Panc1 (cell line): ENCODE measurements around the gene LPP. TPM values are rescaled to one million over a fixed set of nuclear protein-coding genes. Genes with fewer than 3 reads are reported as not detected.
"Not testable (repeated sequence)": the region's sequence is repeated elsewhere in the genome, so short reads cannot be mapped to it uniquely, and the experiment has no call there.

Source experiments
- ATAC-seq: fragments of 200-7000 bp; cut with Tn5 transposase; 2 replicates; pipeline ENCODE4 v1.9.1; 2020; ENCODE audit warnings: mild to moderate bottlenecking, moderate library complexity
- BruUV-seq: library from RNA; stranded (reverse); fragments of 400-500 nt; replicated peaks from 2 replicates; lab custom pipeline; 2021; lab: Mats Ljungman, UMichigan
- CTCF ChIA-PET: fragments of 300-600 bp; sonication (Branson Sonifier 250); formaldehyde crosslinking; loops from one replicate; lab custom pipeline; 2022; ENCODE audit warnings: antibody characterized with exemption; lab: Charles Lee
- POLR2A ChIA-PET: fragments of 300-600 bp; sonication (Branson Sonifier 250); formaldehyde crosslinking; loops from one replicate; lab custom pipeline; 2022; ENCODE audit warnings: antibody characterized with exemption; lab: Charles Lee
- DNase-seq: peaks from one replicate; pipeline ENCODE4 v3.0.0-alpha.2; 2010; ENCODE audit warnings: low read depth, low spot score
- H3K27ac ChIP-seq: 2 replicates; pipeline ENCODE4 v1.5.1; 2011; ENCODE audit warnings: mild to moderate bottlenecking, low read length, inconsistent platforms
- H3K27me3 ChIP-seq: fragments of 200-500 bp; sonication (Bioruptor generic); 2 replicates; pipeline ENCODE4 v1.6.0; 2014; ENCODE audit warnings: low read length, inconsistent platforms; ENCODE audit not compliant: control insufficient read depth, insufficient read depth
- H3K36me3 ChIP-seq: fragments of 200-500 bp; sonication (Bioruptor generic); 2 replicates; pipeline ENCODE4 v1.5.1; 2014; ENCODE audit warnings: inconsistent platforms, mild to moderate bottlenecking, low read length, moderate library complexity; ENCODE audit not compliant: control insufficient read depth, insufficient read depth
- H3K4me1 ChIP-seq: 2 replicates; pipeline ENCODE4 v1.5.1; 2011; ENCODE audit warnings: inconsistent platforms, mild to moderate bottlenecking, low read length, moderate library complexity; ENCODE audit not compliant: control insufficient read depth, insufficient read depth
- H3K4me3 ChIP-seq, 2 experiments: 2 replicates each; pipeline ENCODE4 v1.5.1; 2011 to 2012; ENCODE audit warnings: low read depth in 2 of 2, low read length in 2 of 2, mild to moderate bottlenecking in 2 of 2, inconsistent platforms in 1 of 2, moderate library complexity in 1 of 2
- H3K9me3 ChIP-seq: fragments of 200-500 bp; sonication (Bioruptor generic); 2 replicates; pipeline ENCODE4 v1.5.1; 2014; ENCODE audit warnings: low read depth, mild to moderate bottlenecking, inconsistent platforms, low read length, moderate library complexity; ENCODE audit not compliant: control insufficient read depth, insufficient read depth
- CTCF ChIP-seq: fragments of 450-650 bp; IDR thresholded peaks from 2 replicates; pipeline ENCODE4 v1.5.1; 2017; ENCODE audit warnings: mild to moderate bottlenecking
- POLR2AphosphoS5 ChIP-seq: IDR thresholded peaks from 2 replicates; pipeline ENCODE4 v1.6.1; 2012; ENCODE audit warnings: mild to moderate bottlenecking, low read depth, low read length, moderate library complexity
- SIN3A ChIP-seq: IDR thresholded peaks from 2 replicates; pipeline ENCODE4 v1.6.1; 2012; ENCODE audit warnings: low read depth, mild to moderate bottlenecking, low read length, moderate library complexity, borderline replicate concordance; ENCODE audit not compliant: insufficient read depth
- TCF7L2 ChIP-seq: IDR thresholded peaks from 2 replicates; pipeline ENCODE4 v1.6.1; 2011; ENCODE audit warnings: mild to moderate bottlenecking, low read depth, low read length, inconsistent platforms
- in situ Hi-C: cut with HindIII; loops from 2 replicates; pipeline ENCODE4 v1.10.0; 2016; ENCODE audit warnings: low sequenced_read_pairs, low pct_unique_long_range_greater_than_20kb
- intact Hi-C: fragments of 100-400 bp; cut with micrococcal nuclease; formaldehyde crosslinking; loops from one replicate; pipeline ENCODE4 v1.10.0; 2022; ENCODE audit not compliant: unreplicated experiment
- total RNA-seq: library from RNA; stranded (reverse); gene quantifications from one replicate; pipeline ENCODE4 v1.2.1, GENCODE V29; 2021; ENCODE audit not compliant: unreplicated experiment
- TF ChIP-seq, protein P1 (sequence below), 2 experiments: IDR thresholded peaks; 2 replicates each; pipeline ENCODE4 v1.6.1; 2011 to 2012; ENCODE audit warnings: low read depth in 2 of 2, control low read depth in 1 of 2, low read length in 1 of 2, mild to moderate bottlenecking in 1 of 2, moderate library complexity in 1 of 2; ENCODE audit not compliant: insufficient read depth in 1 of 2

LPP gene
- total RNA-seq, 1 experiment from 2014 or later, result 90.0 TPM

DNA sequence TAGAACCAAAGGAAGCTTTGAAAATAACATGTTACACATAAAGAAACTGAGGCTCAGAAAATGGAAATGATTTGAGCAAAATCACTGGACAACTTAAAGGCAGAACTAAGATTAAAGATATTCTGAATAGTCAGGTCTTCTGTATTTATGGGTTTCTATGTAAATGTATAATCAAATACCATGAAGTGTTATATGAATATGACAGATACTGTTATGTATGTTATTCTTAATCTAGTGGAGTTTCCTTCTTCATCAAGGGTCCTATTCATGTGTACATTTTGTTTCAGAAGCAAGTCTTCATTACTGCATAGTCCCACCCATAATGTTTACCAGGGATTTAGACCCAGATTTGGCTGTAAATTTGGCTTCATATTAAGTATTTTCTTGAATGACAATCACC lies 547.0 kb downstream of the LPP start:
- H3K27me3 ChIP-seq, result no peaks in the 10 kb centered on the region
- CTCF ChIA-PET, result no interaction called here
- no peaks in the 10 kb centered on the region for H3K4me1 ChIP-seq
- no peaks in the 10 kb centered on the region for H3K9me3 ChIP-seq
- in situ Hi-C loops (no loop called here), intact Hi-C loops (no loop called here)
- POLR2A ChIA-PET, result no interaction called here
- DNase-seq (no peak), ATAC-seq (no peak)
- no peaks in the 10 kb centered on the region for H3K36me3 ChIP-seq
- no peak overlapping the region for H3K4me3 ChIP-seq
- TF ChIP-seq TCF7L2 (no peak), SIN3A (no peak), CTCF (no peak), POLR2AphosphoS5 (no peak)
- TF ChIP-seq, protein P1, sequence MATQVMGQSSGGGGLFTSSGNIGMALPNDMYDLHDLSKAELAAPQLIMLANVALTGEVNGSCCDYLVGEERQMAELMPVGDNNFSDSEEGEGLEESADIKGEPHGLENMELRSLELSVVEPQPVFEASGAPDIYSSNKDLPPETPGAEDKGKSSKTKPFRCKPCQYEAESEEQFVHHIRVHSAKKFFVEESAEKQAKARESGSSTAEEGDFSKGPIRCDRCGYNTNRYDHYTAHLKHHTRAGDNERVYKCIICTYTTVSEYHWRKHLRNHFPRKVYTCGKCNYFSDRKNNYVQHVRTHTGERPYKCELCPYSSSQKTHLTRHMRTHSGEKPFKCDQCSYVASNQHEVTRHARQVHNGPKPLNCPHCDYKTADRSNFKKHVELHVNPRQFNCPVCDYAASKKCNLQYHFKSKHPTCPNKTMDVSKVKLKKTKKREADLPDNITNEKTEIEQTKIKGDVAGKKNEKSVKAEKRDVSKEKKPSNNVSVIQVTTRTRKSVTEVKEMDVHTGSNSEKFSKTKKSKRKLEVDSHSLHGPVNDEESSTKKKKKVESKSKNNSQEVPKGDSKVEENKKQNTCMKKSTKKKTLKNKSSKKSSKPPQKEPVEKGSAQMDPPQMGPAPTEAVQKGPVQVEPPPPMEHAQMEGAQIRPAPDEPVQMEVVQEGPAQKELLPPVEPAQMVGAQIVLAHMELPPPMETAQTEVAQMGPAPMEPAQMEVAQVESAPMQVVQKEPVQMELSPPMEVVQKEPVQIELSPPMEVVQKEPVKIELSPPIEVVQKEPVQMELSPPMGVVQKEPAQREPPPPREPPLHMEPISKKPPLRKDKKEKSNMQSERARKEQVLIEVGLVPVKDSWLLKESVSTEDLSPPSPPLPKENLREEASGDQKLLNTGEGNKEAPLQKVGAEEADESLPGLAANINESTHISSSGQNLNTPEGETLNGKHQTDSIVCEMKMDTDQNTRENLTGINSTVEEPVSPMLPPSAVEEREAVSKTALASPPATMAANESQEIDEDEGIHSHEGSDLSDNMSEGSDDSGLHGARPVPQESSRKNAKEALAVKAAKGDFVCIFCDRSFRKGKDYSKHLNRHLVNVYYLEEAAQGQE (IDR thresholded peaks at IDR 0.05; ENCODE audit: insufficient read depth in 1 of 2, low read depth in 2 of 2, low read length in 1 of 2), result no peak
- BruUV-seq, result no TSS peak
- H3K27ac ChIP-seq, result no peak overlapping the region

- POLR2A ChIA-PET, result no interaction called here
- H3K4me3 ChIP-seq, result no peak overlapping the region
- H3K4me1 ChIP-seq, result no peaks in the 10 kb centered on the region
- BruUV-seq, result no TSS peak
- in situ Hi-C loops, result no loop called here
- H3K9me3 ChIP-seq, result no peaks in the 10 kb centered on the region
- TF ChIP-seq TCF7L2, result no peak
- TF ChIP-seq POLR2AphosphoS5, result no peak
- TF ChIP-seq SIN3A, result no peak
- TF ChIP-seq, protein P1 (IDR thresholded peaks at IDR 0.05; ENCODE audit: insufficient read depth in 1 of 2, low read depth in 2 of 2, low read length in 1 of 2), result no peak
- no peak for TF ChIP-seq CTCF
- CTCF ChIA-PET, result no interaction called here
- no peak for DNase-seq
- H3K27me3 ChIP-seq, result no peaks in the 10 kb centered on the region
- no peaks in the 10 kb centered on the region for H3K36me3 ChIP-seq
- intact Hi-C loops, result no loop called here
- ATAC-seq, result no peak
- no peak overlapping the region for H3K27ac ChIP-seq
Measured at GRCh38 chr3:188701485-188701969, 547.6 kb downstream of the LPP start.

GRCh38 chr3:188702028-188702427 lies 548.1 kb downstream of the LPP start:
- intact Hi-C loops, CTCF ChIA-PET, H3K4me1 ChIP-seq, H3K27ac ChIP-seq, H3K36me3 ChIP-seq, DNase-seq, H3K27me3 ChIP-seq, in situ Hi-C loops, BruUV-seq, H3K9me3 ChIP-seq, H3K4me3 ChIP-seq, ATAC-seq, POLR2A ChIA-PET: not testable (repeated sequence)
